Suprapubic skin (tissue), 3 donors: ENCODE measurements around the gene LINC01488.

Experiments used
- CTCF ChIP-seq, 2 donors: fragments of 200-600 bp in 1 of 2; fragments of 450-650 bp in 1 of 2; sonication (generic) in 1 of 2; IDR thresholded peaks; one replicate each; pipeline ENCODE4 v1.5.1; 2016 to 2019; ENCODE audit warnings: antibody characterized with exemption in 2 of 2, mild to moderate bottlenecking in 1 of 2, moderate library complexity in 1 of 2
- POLR2AphosphoS5 ChIP-seq, 3 donors: sonication (generic); formaldehyde crosslinking; IDR thresholded peaks; one replicate each; pipeline ENCODE4 v1.6.1; 2017; ENCODE audit warnings: antibody characterized with exemption in 3 of 3

GRCh38 chr11:69512790-69513189 is 31.3 kb downstream of the LINC01488 start:
- no peak for TF ChIP-seq CTCF (IDR thresholded peaks at IDR 0.05)
- TF ChIP-seq POLR2AphosphoS5 (IDR thresholded peaks at IDR 0.05) = no peak
